GM21786 (cell line): Measurements from ENCODE around the gene TPRN.

Source experiments
- ATAC-seq: cut with Tn5 transposase; IDR thresholded peaks from one replicate; pipeline ENCODE4 v1.9.1; 2021; ENCODE audit not compliant: unreplicated experiment

The TPRN gene

GRCh38 chr9:137174722-137175293 is 25.7 kb downstream of the TPRN start:
- no peak for ATAC-seq

- ATAC-seq, result no peak
These were observed 26.5 kb downstream of the TPRN start for GRCh38 chr9:137173796-137174664.

- ATAC-seq, result no peak
These were observed 27.4 kb downstream of the TPRN start for GRCh38 chr9:137172901-137173795.

- no peak for ATAC-seq
These were observed 29.2 kb downstream of the TPRN start for GRCh38 chr9:137171149-137171900.

GRCh38 chr9:137170486-137171148 is 29.9 kb downstream of the TPRN start:
- no peak for ATAC-seq

GRCh38 chr9:137169896-137170358 is 30.6 kb downstream of the TPRN start, which contains the start of gene LRRC26:
TSS of gene LRRC26 (minus strand) at chr9:137170051. CDS start at chr9:137169943, 108 bp downstream.
- ATAC-seq, result no peak

GRCh38 chr9:137168904-137169856 is 31.4 kb downstream of the TPRN start:
- ATAC-seq, result no peak

- no peak for ATAC-seq
These were observed 32.0 kb downstream of the TPRN start for GRCh38 chr9:137168573-137168903.

- ATAC-seq, result no peak
These were observed 32.6 kb downstream of the TPRN start for GRCh38 chr9:137167747-137168572.

- no peak for ATAC-seq
These were observed 33.2 kb downstream of the TPRN start for GRCh38 chr9:137167277-137167746.

GRCh38 chr9:137166380-137167229 is 33.9 kb downstream of the TPRN start:
- no peak for ATAC-seq

GRCh38 chr9:137165250-137165836 is 35.2 kb downstream of the TPRN start:
- no peak for ATAC-seq

GRCh38 chr9:137164370-137165249 is 35.9 kb downstream of the TPRN start:
- ATAC-seq, result no peak

- ATAC-seq, result no peak
These were observed 36.7 kb downstream of the TPRN start for GRCh38 chr9:137163805-137164204.

- no peak for ATAC-seq
These were observed 37.2 kb downstream of the TPRN start for GRCh38 chr9:137163365-137163715.
